Body of pancreas (tissue), 4 donors: ENCODE measurements around the gene NKAPL.
A peak's percentile ranks its signal among the peaks of the same experiment; 100 is the strongest.

Experiments used
- POLR2A ChIP-seq, 3 donors: fragments of 450-650 bp; IDR thresholded peaks; one replicate each; pipeline ENCODE4 v1.6.1; 2016; ENCODE audit warnings: antibody characterized with exemption in 3 of 3, mild to moderate bottlenecking in 2 of 3
- TF ChIP-seq, protein P1 (sequence below), 7 experiments: fragments of 450-650 bp in 4 of 7; fragments of 200-600 bp in 3 of 7; sonication (generic) in 3 of 7; IDR thresholded peaks; one replicate each; pipeline ENCODE4 v1.5.1; 2016 to 2019; ENCODE audit warnings: antibody characterized with exemption in 7 of 7

DNA sequence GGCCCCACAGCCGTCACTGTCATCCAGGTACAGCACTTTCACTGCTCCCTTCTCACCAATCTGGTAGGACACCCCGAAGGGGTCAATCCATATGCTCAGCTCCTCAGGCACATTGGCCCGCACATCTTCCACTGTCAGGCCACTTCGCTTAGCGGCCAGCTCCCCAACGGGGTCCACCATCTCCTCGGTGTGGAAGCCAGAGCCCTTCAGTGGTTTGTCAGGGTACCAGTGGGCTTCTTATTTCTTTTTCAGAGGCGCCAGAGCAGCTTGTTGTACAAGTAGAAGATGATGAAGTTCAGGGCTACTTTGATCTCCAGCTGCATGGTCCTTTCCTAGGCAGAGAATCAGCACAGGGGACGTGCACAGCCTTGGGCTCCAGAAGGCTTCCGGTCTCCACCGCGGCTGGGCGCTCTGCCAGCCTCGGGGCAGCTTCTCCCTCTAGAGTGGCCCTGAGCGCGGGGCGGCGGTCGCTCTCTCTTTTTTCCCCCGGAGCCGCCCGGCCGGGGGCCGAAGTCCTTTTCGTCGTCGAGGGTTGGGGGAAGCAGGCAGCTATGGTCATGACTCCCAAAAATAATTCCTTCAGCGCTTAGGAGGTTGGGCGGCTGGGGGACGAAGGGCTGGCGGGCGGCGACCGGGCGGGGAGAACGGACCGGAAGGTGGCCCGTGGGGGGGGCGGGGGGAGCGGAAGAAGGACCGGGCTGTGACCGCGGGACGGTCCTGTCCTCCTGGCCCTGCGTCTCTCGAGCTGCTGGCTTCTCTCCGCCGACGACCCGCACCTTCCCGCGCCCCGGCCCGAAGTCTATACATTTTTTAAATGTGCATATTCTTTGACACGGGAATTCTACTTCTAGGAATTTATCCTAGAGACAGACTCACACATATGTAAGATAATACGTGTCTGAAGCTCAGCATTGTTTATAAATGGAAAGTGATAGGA is 40.5 kb upstream of the NKAPL start:
- TF ChIP-seq, protein P1, sequence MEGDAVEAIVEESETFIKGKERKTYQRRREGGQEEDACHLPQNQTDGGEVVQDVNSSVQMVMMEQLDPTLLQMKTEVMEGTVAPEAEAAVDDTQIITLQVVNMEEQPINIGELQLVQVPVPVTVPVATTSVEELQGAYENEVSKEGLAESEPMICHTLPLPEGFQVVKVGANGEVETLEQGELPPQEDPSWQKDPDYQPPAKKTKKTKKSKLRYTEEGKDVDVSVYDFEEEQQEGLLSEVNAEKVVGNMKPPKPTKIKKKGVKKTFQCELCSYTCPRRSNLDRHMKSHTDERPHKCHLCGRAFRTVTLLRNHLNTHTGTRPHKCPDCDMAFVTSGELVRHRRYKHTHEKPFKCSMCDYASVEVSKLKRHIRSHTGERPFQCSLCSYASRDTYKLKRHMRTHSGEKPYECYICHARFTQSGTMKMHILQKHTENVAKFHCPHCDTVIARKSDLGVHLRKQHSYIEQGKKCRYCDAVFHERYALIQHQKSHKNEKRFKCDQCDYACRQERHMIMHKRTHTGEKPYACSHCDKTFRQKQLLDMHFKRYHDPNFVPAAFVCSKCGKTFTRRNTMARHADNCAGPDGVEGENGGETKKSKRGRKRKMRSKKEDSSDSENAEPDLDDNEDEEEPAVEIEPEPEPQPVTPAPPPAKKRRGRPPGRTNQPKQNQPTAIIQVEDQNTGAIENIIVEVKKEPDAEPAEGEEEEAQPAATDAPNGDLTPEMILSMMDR (IDR thresholded peaks at IDR 0.05): no peak
- peak in 2 of 3 donors; percentile 45 to 51 for TF ChIP-seq POLR2A (IDR thresholded peaks at IDR 0.05)
